ENCODE measurements around the gene CKMT1B.
"Not testable (repeated sequence)": the region's sequence is repeated elsewhere in the genome, so short reads cannot be mapped to it uniquely, and the experiment has no call there.

The CKMT1B gene

GRCh38 chr15:43617750-43618149 lies 23.9 kb downstream of the CKMT1B start:
- not testable (repeated sequence) for H4K8ac ChIP-seq (ENCODE audit: low read depth, low read length); H3K79me1 ChIP-seq (ENCODE audit: low read depth, low read length); H3K4me1 ChIP-seq (ENCODE audit: control insufficient read depth in 2 of 2, insufficient read depth in 1 of 2, low read depth in 1 of 2, low read length in 2 of 2); H2BK12ac ChIP-seq (ENCODE audit: low read length); H3K23ac ChIP-seq (ENCODE audit: low read depth, low read length, poor library complexity); H3K4me2 ChIP-seq (ENCODE audit: insufficient read depth, low read length, poor library complexity, severe bottlenecking); H3K9me3 ChIP-seq (replicated peaks in 1 of 2; ENCODE audit: control insufficient read depth in 2 of 2, insufficient read depth in 1 of 2, low read depth in 1 of 2, low read length in 2 of 2); H3K27me3 ChIP-seq (ENCODE audit: control insufficient read depth in 3 of 3, insufficient read depth in 3 of 3, low read depth in 1 of 3, low read length in 3 of 3); H2BK5ac ChIP-seq (ENCODE audit: low read length); H3K4me3 ChIP-seq (ENCODE audit: low read length in 2 of 2); H3K14ac ChIP-seq (ENCODE audit: low read length); H2AK5ac ChIP-seq (ENCODE audit: low read depth, low read length); H3K9ac ChIP-seq (ENCODE audit: low read depth, low read length, poor library complexity); H2AFZ ChIP-seq (ENCODE audit: low read length); H3K36me3 ChIP-seq (replicated peaks in 1 of 2; ENCODE audit: control insufficient read depth in 2 of 2, insufficient read depth in 2 of 2, low read length in 2 of 2); H3K27ac ChIP-seq (replicated peaks; ENCODE audit: low read length); H3K18ac ChIP-seq (ENCODE audit: low read length); H3K4ac ChIP-seq (ENCODE audit: low read length); H2BK15ac ChIP-seq (ENCODE audit: low read length); DNase-seq (ENCODE audit: low spot score); H4K91ac ChIP-seq (ENCODE audit: low read depth, low read length, poor library complexity); H2BK120ac ChIP-seq (ENCODE audit: low read depth, low read length)
- no CpG with 5 or more reads among the region's 8 CpGs for WGBS, 2 donors (ENCODE audit: extremely low coverage in 2 of 2, insufficient read length in 2 of 2, insufficient replicate concordance in 1 of 2)

- not testable (repeated sequence) for H3K36me3 ChIP-seq (replicated peaks in 1 of 2; ENCODE audit: control insufficient read depth in 2 of 2, insufficient read depth in 2 of 2, low read length in 2 of 2); H3K18ac ChIP-seq (ENCODE audit: low read length); H2AFZ ChIP-seq (ENCODE audit: low read length); H4K91ac ChIP-seq (ENCODE audit: low read depth, low read length, poor library complexity); H2BK120ac ChIP-seq (ENCODE audit: low read depth, low read length); H2AK5ac ChIP-seq (ENCODE audit: low read depth, low read length); H3K4me3 ChIP-seq (ENCODE audit: low read length in 2 of 2); H3K27ac ChIP-seq (replicated peaks; ENCODE audit: low read length); H3K9ac ChIP-seq (ENCODE audit: low read depth, low read length, poor library complexity); DNase-seq (ENCODE audit: low spot score); H3K27me3 ChIP-seq (ENCODE audit: control insufficient read depth in 3 of 3, insufficient read depth in 3 of 3, low read depth in 1 of 3, low read length in 3 of 3); H2BK5ac ChIP-seq (ENCODE audit: low read length); H3K4me1 ChIP-seq (ENCODE audit: control insufficient read depth in 2 of 2, insufficient read depth in 1 of 2, low read depth in 1 of 2, low read length in 2 of 2); H2BK12ac ChIP-seq (ENCODE audit: low read length); H2BK15ac ChIP-seq (ENCODE audit: low read length); H3K79me1 ChIP-seq (ENCODE audit: low read depth, low read length); H3K23ac ChIP-seq (ENCODE audit: low read depth, low read length, poor library complexity); H3K14ac ChIP-seq (ENCODE audit: low read length); H3K9me3 ChIP-seq (replicated peaks in 1 of 2; ENCODE audit: control insufficient read depth in 2 of 2, insufficient read depth in 1 of 2, low read depth in 1 of 2, low read length in 2 of 2); H4K8ac ChIP-seq (ENCODE audit: low read depth, low read length); H3K4ac ChIP-seq (ENCODE audit: low read length); H3K4me2 ChIP-seq (ENCODE audit: insufficient read depth, low read length, poor library complexity, severe bottlenecking)
- WGBS, 2 donors (ENCODE audit: extremely low coverage in 2 of 2, insufficient read length in 2 of 2, insufficient replicate concordance in 1 of 2) = no CpG with 5 or more reads among the region's 2 CpGs
Observed at GRCh38 chr15:43618700-43619099, 24.9 kb downstream of the CKMT1B start, which contains the start of gene STRC. Gene STRC, minus strand, starts transcription at chr15:43618800. Its CDS starts 78 bp downstream, at chr15:43618722.

GRCh38 chr15:43622068-43622799 lies 28.4 kb downstream of the CKMT1B start:
- H3K36me3 ChIP-seq (replicated peaks in 1 of 2; ENCODE audit: control insufficient read depth in 2 of 2, insufficient read depth in 2 of 2, low read length in 2 of 2); H2BK120ac ChIP-seq (ENCODE audit: low read depth, low read length); H3K4me2 ChIP-seq (ENCODE audit: insufficient read depth, low read length, poor library complexity, severe bottlenecking); H3K9ac ChIP-seq (ENCODE audit: low read depth, low read length, poor library complexity); H3K27ac ChIP-seq (replicated peaks; ENCODE audit: low read length); H3K14ac ChIP-seq (ENCODE audit: low read length); H3K9me3 ChIP-seq (replicated peaks in 1 of 2; ENCODE audit: control insufficient read depth in 2 of 2, insufficient read depth in 1 of 2, low read depth in 1 of 2, low read length in 2 of 2); H2AK5ac ChIP-seq (ENCODE audit: low read depth, low read length); H3K79me1 ChIP-seq (ENCODE audit: low read depth, low read length); H3K4ac ChIP-seq (ENCODE audit: low read length); H3K4me1 ChIP-seq (ENCODE audit: control insufficient read depth in 2 of 2, insufficient read depth in 1 of 2, low read depth in 1 of 2, low read length in 2 of 2); H3K27me3 ChIP-seq (ENCODE audit: control insufficient read depth in 3 of 3, insufficient read depth in 3 of 3, low read depth in 1 of 3, low read length in 3 of 3); H3K23ac ChIP-seq (ENCODE audit: low read depth, low read length, poor library complexity); DNase-seq (ENCODE audit: low spot score); H2AFZ ChIP-seq (ENCODE audit: low read length); H3K18ac ChIP-seq (ENCODE audit: low read length); H3K4me3 ChIP-seq (ENCODE audit: low read length in 2 of 2); H2BK12ac ChIP-seq (ENCODE audit: low read length); H2BK5ac ChIP-seq (ENCODE audit: low read length); H2BK15ac ChIP-seq (ENCODE audit: low read length); H4K91ac ChIP-seq (ENCODE audit: low read depth, low read length, poor library complexity); H4K8ac ChIP-seq (ENCODE audit: low read depth, low read length): not testable (repeated sequence)
- no CpG with 5 or more reads among the region's 7 CpGs for WGBS, 2 donors (ENCODE audit: extremely low coverage in 2 of 2, insufficient read length in 2 of 2, insufficient replicate concordance in 1 of 2)

- H2AK5ac ChIP-seq (ENCODE audit: low read depth, low read length) = no peak overlapping the region
- H2BK15ac ChIP-seq (ENCODE audit: low read length) = no peak overlapping the region
- H3K36me3 ChIP-seq (replicated peaks in 1 of 2; ENCODE audit: control insufficient read depth in 2 of 2, insufficient read depth in 2 of 2, low read length in 2 of 2) = no peaks in the 10 kb centered on the region
- no peak overlapping the region for H2BK12ac ChIP-seq (ENCODE audit: low read length)
- no peak overlapping the region for H3K9ac ChIP-seq (ENCODE audit: low read depth, low read length, poor library complexity)
- H4K91ac ChIP-seq (ENCODE audit: low read depth, low read length, poor library complexity) = no peak overlapping the region
- no peak overlapping the region for H3K4me2 ChIP-seq (ENCODE audit: insufficient read depth, low read length, poor library complexity, severe bottlenecking)
- no peak overlapping the region for H4K8ac ChIP-seq (ENCODE audit: low read depth, low read length)
- no peak overlapping the region for H3K27ac ChIP-seq (replicated peaks; ENCODE audit: low read length)
- no CpG with 5 or more reads among the region's 5 CpGs for WGBS, 2 donors (ENCODE audit: extremely low coverage in 2 of 2, insufficient read length in 2 of 2, insufficient replicate concordance in 1 of 2)
- H3K14ac ChIP-seq (ENCODE audit: low read length) = no peak overlapping the region
- H3K79me1 ChIP-seq (ENCODE audit: low read depth, low read length) = no peaks in the 10 kb centered on the region
- H3K4ac ChIP-seq (ENCODE audit: low read length) = no peak overlapping the region
- H2AFZ ChIP-seq (ENCODE audit: low read length) = no peak overlapping the region
- H2BK120ac ChIP-seq (ENCODE audit: low read depth, low read length) = no peak overlapping the region
- no peak overlapping the region for H3K23ac ChIP-seq (ENCODE audit: low read depth, low read length, poor library complexity)
- no peaks in the 10 kb centered on the region for H3K27me3 ChIP-seq (ENCODE audit: control insufficient read depth in 3 of 3, insufficient read depth in 3 of 3, low read depth in 1 of 3, low read length in 3 of 3)
- no peak for DNase-seq (ENCODE audit: low spot score)
- H2BK5ac ChIP-seq (ENCODE audit: low read length) = no peak overlapping the region
- no peaks in the 10 kb centered on the region for H3K4me1 ChIP-seq (ENCODE audit: control insufficient read depth in 2 of 2, insufficient read depth in 1 of 2, low read depth in 1 of 2, low read length in 2 of 2)
- H3K9me3 ChIP-seq (replicated peaks in 1 of 2; ENCODE audit: control insufficient read depth in 2 of 2, insufficient read depth in 1 of 2, low read depth in 1 of 2, low read length in 2 of 2) = no peaks in the 10 kb centered on the region
- no peak overlapping the region for H3K4me3 ChIP-seq (ENCODE audit: low read length in 2 of 2)
- H3K18ac ChIP-seq (ENCODE audit: low read length) = no peak overlapping the region
Observed at GRCh38 chr15:43625106-43625505, 31.3 kb downstream of the CKMT1B start.

Data from neuronal stem cell (in vitro differentiated cells).